GM18858 (cell line): Measurements from ENCODE around the gene ZBTB20.
A peak's percentile ranks its signal among the peaks of the same experiment; 100 is the strongest.

Source experiments
- ATAC-seq: cut with Tn5 transposase; IDR thresholded peaks from one replicate; pipeline ENCODE4 v1.9.1; 2021; ENCODE audit not compliant: unreplicated experiment

The ZBTB20 gene

GRCh38 chr3:114794894-114795630, 352.0 kb downstream of the ZBTB20 start:
- ATAC-seq: no peak

GRCh38 chr3:114792159-114792918, 354.7 kb downstream of the ZBTB20 start:
- ATAC-seq: no peak

GRCh38 chr3:114790752-114791151, 356.3 kb downstream of the ZBTB20 start:
- no peak for ATAC-seq

- no peak for ATAC-seq
These were observed 357.3 kb downstream of the ZBTB20 start for GRCh38 chr3:114789803-114790202.

- ATAC-seq: no peak
These were observed 371.7 kb downstream of the ZBTB20 start for GRCh38 chr3:114775395-114775794.

GRCh38 chr3:114770874-114771273, 376.2 kb downstream of the ZBTB20 start:
- no peak for ATAC-seq

- no peak for ATAC-seq
These were observed 383.0 kb downstream of the ZBTB20 start for GRCh38 chr3:114764056-114764492.

- no peak for ATAC-seq
These were observed 384.9 kb downstream of the ZBTB20 start for GRCh38 chr3:114762144-114762543.

- peak; percentile 33 for ATAC-seq
These were observed 386.4 kb downstream of the ZBTB20 start for GRCh38 chr3:114760679-114761078.

GRCh38 chr3:114758831-114759699, 388.0 kb downstream of the ZBTB20 start:
- ATAC-seq: no peak

- peak; percentile 77 for ATAC-seq
These were observed 390.4 kb downstream of the ZBTB20 start for GRCh38 chr3:114756506-114757279.

- peak; percentile 43 for ATAC-seq
These were observed 400.6 kb downstream of the ZBTB20 start for GRCh38 chr3:114746502-114746901.

GRCh38 chr3:114745322-114746240, 401.5 kb downstream of the ZBTB20 start:
- ATAC-seq: no peak

GRCh38 chr3:114743746-114744485, 403.2 kb downstream of the ZBTB20 start:
- ATAC-seq: no peak

- ATAC-seq: no peak
These were observed 406.0 kb downstream of the ZBTB20 start for GRCh38 chr3:114741066-114741465.

GRCh38 chr3:114739627-114740026, 407.5 kb downstream of the ZBTB20 start:
- no peak for ATAC-seq

- no peak for ATAC-seq
These were observed 414.7 kb downstream of the ZBTB20 start for GRCh38 chr3:114732353-114732752.

GRCh38 chr3:114730397-114730796, 416.7 kb downstream of the ZBTB20 start:
- no peak for ATAC-seq

GRCh38 chr3:114727373-114727772, 419.7 kb downstream of the ZBTB20 start:
- peak; percentile 88 for ATAC-seq
